ENCODE measurements around the gene NOTCH1.

Gene NOTCH1

GRCh38 chr9:136553581-136553980, 7.7 kb upstream of the NOTCH1 start:
- H3K36me3 ChIP-seq (ENCODE audit: control insufficient read depth in 2 of 2, insufficient read depth in 2 of 2, low read length in 2 of 2), result no peaks in the 10 kb centered on the region
- H3K9ac ChIP-seq (ENCODE audit: low read depth in 1 of 2, low read length in 2 of 2), result no peak overlapping the region
- H3K4me1 ChIP-seq (ENCODE audit: control insufficient read depth in 2 of 2, insufficient read depth in 2 of 2, low read length in 2 of 2), result peaks cover 13 to 26% of the 10 kb centered on the region in 2 donors
- no peaks in the 10 kb centered on the region for H3K9me3 ChIP-seq (ENCODE audit: control insufficient read depth in 2 of 2, low read length in 2 of 2)
- no peak overlapping the region for H3K4me3 ChIP-seq (ENCODE audit: low read length in 2 of 2)
- H3K27ac ChIP-seq (ENCODE audit: low read depth in 2 of 2, low read length in 2 of 2), result no peak overlapping the region
- no peaks in the 10 kb centered on the region for H3K27me3 ChIP-seq (ENCODE audit: control insufficient read depth in 2 of 2, insufficient read depth in 2 of 2, low read length in 2 of 2)

- Histone ChIP-seq H3K27ac (ENCODE audit: low read depth in 2 of 2, low read length in 2 of 2) (peak overlapping the region; percentile 45 to 74), H3K4me1 (ENCODE audit: control insufficient read depth in 2 of 2, insufficient read depth in 2 of 2, low read length in 2 of 2) (peaks cover 20 to 30% of the 10 kb centered on the region in 2 donors), H3K27me3 (ENCODE audit: control insufficient read depth in 2 of 2, insufficient read depth in 2 of 2, low read length in 2 of 2) (no peaks in the 10 kb centered on the region), H3K9ac (ENCODE audit: low read depth in 1 of 2, low read length in 2 of 2) (no peak overlapping the region), H3K9me3 (ENCODE audit: control insufficient read depth in 2 of 2, low read length in 2 of 2) (no peaks in the 10 kb centered on the region), H3K36me3 (ENCODE audit: control insufficient read depth in 2 of 2, insufficient read depth in 2 of 2, low read length in 2 of 2) (no peaks in the 10 kb centered on the region), H3K4me3 (ENCODE audit: low read length in 2 of 2) (no peak overlapping the region)
Measured at GRCh38 chr9:136552117-136552703, 6.4 kb upstream of the NOTCH1 start.

GRCh38 chr9:136551401-136552116, 5.7 kb upstream of the NOTCH1 start:
- Histone ChIP-seq H3K4me1 (ENCODE audit: control insufficient read depth in 2 of 2, insufficient read depth in 2 of 2, low read length in 2 of 2) (peaks cover 26 to 37% of the 10 kb centered on the region in 2 donors), H3K27me3 (ENCODE audit: control insufficient read depth in 2 of 2, insufficient read depth in 2 of 2, low read length in 2 of 2) (no peaks in the 10 kb centered on the region), H3K36me3 (ENCODE audit: control insufficient read depth in 2 of 2, insufficient read depth in 2 of 2, low read length in 2 of 2) (no peaks in the 10 kb centered on the region), H3K9ac (ENCODE audit: low read depth in 1 of 2, low read length in 2 of 2) (no peak overlapping the region), H3K9me3 (ENCODE audit: control insufficient read depth in 2 of 2, low read length in 2 of 2) (no peaks in the 10 kb centered on the region), H3K27ac (ENCODE audit: low read depth in 2 of 2, low read length in 2 of 2) (peak overlapping the region; percentile 45 to 74), H3K4me3 (ENCODE audit: low read length in 2 of 2) (peak overlapping the region in 1 of 2 donors; percentile 22)

- peak overlapping the region; percentile 45 to 74 for H3K27ac ChIP-seq (ENCODE audit: low read depth in 2 of 2, low read length in 2 of 2)
- H3K36me3 ChIP-seq (ENCODE audit: control insufficient read depth in 2 of 2, insufficient read depth in 2 of 2, low read length in 2 of 2), result no peaks in the 10 kb centered on the region
- no peaks in the 10 kb centered on the region for H3K27me3 ChIP-seq (ENCODE audit: control insufficient read depth in 2 of 2, insufficient read depth in 2 of 2, low read length in 2 of 2)
- H3K4me3 ChIP-seq (ENCODE audit: low read length in 2 of 2), result no peak overlapping the region
- peaks cover 28 to 41% of the 10 kb centered on the region in 2 donors for H3K4me1 ChIP-seq (ENCODE audit: control insufficient read depth in 2 of 2, insufficient read depth in 2 of 2, low read length in 2 of 2)
- no peak overlapping the region for H3K9ac ChIP-seq (ENCODE audit: low read depth in 1 of 2, low read length in 2 of 2)
- H3K9me3 ChIP-seq (ENCODE audit: control insufficient read depth in 2 of 2, low read length in 2 of 2), result no peaks in the 10 kb centered on the region
Measured at GRCh38 chr9:136550439-136551289, 4.8 kb upstream of the NOTCH1 start.

- Histone ChIP-seq H3K9ac (ENCODE audit: low read depth in 1 of 2, low read length in 2 of 2) (no peak overlapping the region), H3K4me1 (ENCODE audit: control insufficient read depth in 2 of 2, insufficient read depth in 2 of 2, low read length in 2 of 2) (peaks cover 29 to 42% of the 10 kb centered on the region in 2 donors), H3K27me3 (ENCODE audit: control insufficient read depth in 2 of 2, insufficient read depth in 2 of 2, low read length in 2 of 2) (no peaks in the 10 kb centered on the region)
Measured at GRCh38 chr9:136549010-136549980, 3.4 kb upstream of the NOTCH1 start.

GRCh38 chr9:136547508-136548215, 1.8 kb upstream of the NOTCH1 start:
- Histone ChIP-seq H3K9ac (ENCODE audit: low read depth in 1 of 2, low read length in 2 of 2) (peak overlapping the region; percentile 14 to 48), H3K4me1 (ENCODE audit: control insufficient read depth in 2 of 2, insufficient read depth in 2 of 2, low read length in 2 of 2) (peaks cover 45 to 58% of the 10 kb centered on the region in 2 donors), H3K27me3 (ENCODE audit: control insufficient read depth in 2 of 2, insufficient read depth in 2 of 2, low read length in 2 of 2) (no peaks in the 10 kb centered on the region), H3K36me3 (ENCODE audit: control insufficient read depth in 2 of 2, insufficient read depth in 2 of 2, low read length in 2 of 2) (peaks cover 0 to 5% of the 10 kb centered on the region in 2 donors), H3K27ac (ENCODE audit: low read depth in 2 of 2, low read length in 2 of 2) (peak overlapping the region; percentile 96), H3K4me3 (ENCODE audit: low read length in 2 of 2) (no peak overlapping the region), H3K9me3 (ENCODE audit: control insufficient read depth in 2 of 2, low read length in 2 of 2) (no peaks in the 10 kb centered on the region)

More at GRCh38 chr9:136549010-136549980, 3.4 kb upstream of the NOTCH1 start:
- Histone ChIP-seq H3K4me3 (ENCODE audit: low read length in 2 of 2) (no peak overlapping the region), H3K9me3 (ENCODE audit: control insufficient read depth in 2 of 2, low read length in 2 of 2) (no peaks in the 10 kb centered on the region), H3K36me3 (ENCODE audit: control insufficient read depth in 2 of 2, insufficient read depth in 2 of 2, low read length in 2 of 2) (no peaks in the 10 kb centered on the region), H3K27ac (ENCODE audit: low read depth in 2 of 2, low read length in 2 of 2) (peak overlapping the region in 1 of 2 donors; percentile 74)

GRCh38 chr9:136546697-136547501, 1.1 kb upstream of the NOTCH1 start:
- Histone ChIP-seq H3K27ac (ENCODE audit: low read depth in 2 of 2, low read length in 2 of 2) (peak overlapping the region; percentile 96), H3K9me3 (ENCODE audit: control insufficient read depth in 2 of 2, low read length in 2 of 2) (no peaks in the 10 kb centered on the region), H3K9ac (ENCODE audit: low read depth in 1 of 2, low read length in 2 of 2) (peak overlapping the region; percentile 56 to 85), H3K4me1 (ENCODE audit: control insufficient read depth in 2 of 2, insufficient read depth in 2 of 2, low read length in 2 of 2) (peaks cover 44 to 57% of the 10 kb centered on the region in 2 donors), H3K4me3 (ENCODE audit: low read length in 2 of 2) (peak overlapping the region; percentile 64 to 69), H3K27me3 (ENCODE audit: control insufficient read depth in 2 of 2, insufficient read depth in 2 of 2, low read length in 2 of 2) (no peaks in the 10 kb centered on the region), H3K36me3 (ENCODE audit: control insufficient read depth in 2 of 2, insufficient read depth in 2 of 2, low read length in 2 of 2) (peaks cover 0 to 9% of the 10 kb centered on the region in 2 donors)

- peak overlapping the region; percentile 87 to 90 for H3K27ac ChIP-seq (ENCODE audit: low read depth in 2 of 2, low read length in 2 of 2)
- no peaks in the 10 kb centered on the region for H3K27me3 ChIP-seq (ENCODE audit: control insufficient read depth in 2 of 2, insufficient read depth in 2 of 2, low read length in 2 of 2)
- H3K9ac ChIP-seq (ENCODE audit: low read depth in 1 of 2, low read length in 2 of 2), result peak overlapping the region; percentile 64 to 83
- H3K36me3 ChIP-seq (ENCODE audit: control insufficient read depth in 2 of 2, insufficient read depth in 2 of 2, low read length in 2 of 2), result peaks cover 0 to 13% of the 10 kb centered on the region in 2 donors
- peaks cover 50 to 60% of the 10 kb centered on the region in 2 donors for H3K4me1 ChIP-seq (ENCODE audit: control insufficient read depth in 2 of 2, insufficient read depth in 2 of 2, low read length in 2 of 2)
- peak overlapping the region; percentile 77 to 82 for H3K4me3 ChIP-seq (ENCODE audit: low read length in 2 of 2)
- H3K9me3 ChIP-seq (ENCODE audit: control insufficient read depth in 2 of 2, low read length in 2 of 2), result no peaks in the 10 kb centered on the region
Measured at GRCh38 chr9:136545692-136545964, 220 bp downstream of the NOTCH1 start.

All from mucosa of rectum (tissue), 2 donors.